HepG2 (cell line): ENCODE data around the gene SRCIN1. TPM values are rescaled to one million over a fixed set of nuclear protein-coding genes. Genes with fewer than 3 reads are reported as not detected.
A peak's percentile ranks its signal among the peaks of the same experiment; 100 is the strongest.

Experiments
- CBFB ChIP-seq: sonication (generic); formaldehyde crosslinking; IDR thresholded peaks from 2 replicates; pipeline ENCODE4 v1.4.0; 2020; ENCODE audit warnings: missing genetic modification reagents
- HOXA3 ChIP-seq: sonication (generic); formaldehyde crosslinking; IDR thresholded peaks from 2 replicates; pipeline ENCODE4 v1.5.0; 2020; ENCODE audit warnings: missing genetic modification reagents
- MXD3 ChIP-seq: IDR thresholded peaks from 2 replicates; pipeline ENCODE4 v1.6.1; 2016; ENCODE audit warnings: mild to moderate bottlenecking, missing biosample characterization, missing genetic modification reagents
- NONO ChIP-seq, 2 experiments: fragments of 450-650 bp in 1 of 2; sonication (generic) in 1 of 2; formaldehyde crosslinking in 1 of 2; IDR thresholded peaks in 1 of 2; conservative IDR thresholded peaks in 1 of 2; 2 replicates each; pipeline versions ENCODE4 v1.6.1 to v1.8.0; 2017 to 2022; ENCODE audit warnings: mild to moderate bottlenecking in 1 of 2, missing genetic modification reagents in 1 of 2, moderate library complexity in 1 of 2
- NR2F2 ChIP-seq: IDR thresholded peaks from 2 replicates; pipeline ENCODE4 v1.6.1; 2012; ENCODE audit warnings: low read depth, inconsistent platforms, borderline replicate concordance
- NR2F6 ChIP-seq, 2 experiments: IDR thresholded peaks; 2 replicates each; pipeline ENCODE4 v1.6.1; 2016; ENCODE audit warnings: antibody characterized with exemption in 1 of 2, mild to moderate bottlenecking in 1 of 2
- PRDM10 ChIP-seq: sonication (generic); formaldehyde crosslinking; IDR thresholded peaks from 2 replicates; pipeline ENCODE4 v1.4.0; 2020; ENCODE audit warnings: low read depth, missing genetic modification reagents
- RBM39 ChIP-seq: fragments of 200-400 bp; formaldehyde crosslinking; IDR thresholded peaks from one replicate; pipeline ENCODE4 v1.6.1; 2018; ENCODE audit warnings: antibody characterized with exemption, mild to moderate bottlenecking, low read depth, low read length; ENCODE audit not compliant: poor library complexity, severe bottlenecking
- RXRA ChIP-seq: sonication (generic); formaldehyde crosslinking; IDR thresholded peaks from 2 replicates; pipeline ENCODE4 v1.5.1; 2020; ENCODE audit warnings: missing genetic modification reagents
- SMAD3 ChIP-seq: sonication (generic); formaldehyde crosslinking; IDR thresholded peaks from 2 replicates; pipeline ENCODE4 v1.4.0; 2020; ENCODE audit warnings: missing genetic modification reagents
- SRF ChIP-seq: IDR thresholded peaks from 2 replicates; pipeline ENCODE4 v1.6.1; 2011; ENCODE audit warnings: mild to moderate bottlenecking, low read depth, low read length, moderate library complexity
- TAF1 ChIP-seq: sonication (generic); formaldehyde crosslinking; IDR thresholded peaks from 2 replicates; pipeline ENCODE4 v1.4.0; 2020; ENCODE audit warnings: missing genetic modification reagents
- YY1 ChIP-seq: IDR thresholded peaks from 2 replicates; pipeline ENCODE4 v1.6.1; 2011; ENCODE audit warnings: low read length, low read depth, moderate library complexity, mild to moderate bottlenecking; ENCODE audit not compliant: insufficient read depth, insufficient replicate concordance
- ZNF652 ChIP-seq: IDR thresholded peaks from 2 replicates; pipeline ENCODE4 v1.6.1; 2016; ENCODE audit warnings: low read depth, borderline replicate concordance
- ZNF740 ChIP-seq: sonication (generic); formaldehyde crosslinking; IDR thresholded peaks from 2 replicates; pipeline ENCODE4 v1.4.0; 2020; ENCODE audit warnings: missing genetic modification reagents
- polyA plus RNA-seq, 8 experiments: library from polyadenylated mRNA; depleted of rRNA in 3 of 8; stranded (reverse) in 7 of 8; unstranded in 1 of 8; fragments of >200 nt; fragmentation: Illumina TruSeq in 4 of 8; extraction: Trizol in 4 of 8; gene quantifications; 2 replicates each; pipeline versions ENCODE4 v1.2.1 to v1.2.3, GENCODE V29; 2011 to 2016; ENCODE audit warnings: low read depth in 4 of 8, missing spikeins in 1 of 8, mixed read lengths in 1 of 8; ENCODE audit not compliant: insufficient read depth in 1 of 8
- total RNA-seq, 5 experiments: library from RNA; depleted of rRNA; stranded (reverse); fragments of >200 nt; fragmentation: Illumina TruSeq; extraction: Trizol; gene quantifications; 2 replicates each; pipeline ENCODE4 v1.2.3, GENCODE V29; 2016; ENCODE audit warnings: low read depth in 1 of 5
- TF ChIP-seq, protein P1 (sequence below): IDR thresholded peaks from 2 replicates; pipeline ENCODE4 v1.6.1; 2016; ENCODE audit warnings: missing genetic modification reagents, missing compliant biosample characterization
- TF ChIP-seq, protein P2 (sequence below): sonication (generic); formaldehyde crosslinking; IDR thresholded peaks from 2 replicates; pipeline ENCODE4 v1.9.0; 2021; ENCODE audit warnings: missing genetic modification reagents, borderline replicate concordance
- TF ChIP-seq, protein P3 (sequence below): sonication (generic); formaldehyde crosslinking; IDR thresholded peaks from 2 replicates; pipeline ENCODE4 v1.4.0; 2020; ENCODE audit warnings: missing genetic modification reagents

Gene SRCIN1
- total and polyA plus RNA-seq, 2 of the 13 experiments (the other 11 are each of a cell fraction or from before 2014, with no cell fraction given), result 1.2 to 9.6 TPM

DNA sequence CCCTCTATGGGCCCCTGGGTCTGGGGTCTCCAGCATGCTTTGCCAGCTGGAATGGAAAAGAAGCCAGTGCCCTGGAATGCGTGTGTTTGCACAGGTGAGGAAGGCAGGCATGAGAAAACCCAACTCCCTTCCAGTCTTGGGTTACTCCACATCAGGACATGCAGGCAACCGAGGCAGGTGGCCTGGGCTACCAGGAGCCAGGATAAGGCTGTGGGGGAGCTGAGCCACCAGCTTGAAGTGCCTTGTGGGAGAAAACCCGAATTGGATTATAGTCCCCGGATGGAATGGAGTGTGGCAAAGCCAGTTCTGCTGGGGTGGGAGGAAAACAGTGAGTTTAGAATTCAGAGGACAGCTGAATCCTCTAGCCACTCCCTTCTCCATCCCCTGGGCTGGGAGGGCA lies 7.2 kb downstream of the SRCIN1 start (continued):
- TF ChIP-seq NR2F2, result peak; percentile 9; the same call in 1 of the 2 replicates
- no peak for TF ChIP-seq ZNF652 (CRISPR knock-in tag)
- TF ChIP-seq, protein P1, sequence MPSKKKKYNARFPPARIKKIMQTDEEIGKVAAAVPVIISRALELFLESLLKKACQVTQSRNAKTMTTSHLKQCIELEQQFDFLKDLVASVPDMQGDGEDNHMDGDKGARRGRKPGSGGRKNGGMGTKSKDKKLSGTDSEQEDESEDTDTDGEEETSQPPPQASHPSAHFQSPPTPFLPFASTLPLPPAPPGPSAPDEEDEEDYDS, result no peak
- no peak for TF ChIP-seq SRF
- peak; percentile 93 for TF ChIP-seq ZNF740 (CRISPR knock-in tag)
- peak; percentile 33; the same call in 1 of the 2 replicates for TF ChIP-seq PRDM10 (CRISPR knock-in tag)
- TF ChIP-seq, protein P2, sequence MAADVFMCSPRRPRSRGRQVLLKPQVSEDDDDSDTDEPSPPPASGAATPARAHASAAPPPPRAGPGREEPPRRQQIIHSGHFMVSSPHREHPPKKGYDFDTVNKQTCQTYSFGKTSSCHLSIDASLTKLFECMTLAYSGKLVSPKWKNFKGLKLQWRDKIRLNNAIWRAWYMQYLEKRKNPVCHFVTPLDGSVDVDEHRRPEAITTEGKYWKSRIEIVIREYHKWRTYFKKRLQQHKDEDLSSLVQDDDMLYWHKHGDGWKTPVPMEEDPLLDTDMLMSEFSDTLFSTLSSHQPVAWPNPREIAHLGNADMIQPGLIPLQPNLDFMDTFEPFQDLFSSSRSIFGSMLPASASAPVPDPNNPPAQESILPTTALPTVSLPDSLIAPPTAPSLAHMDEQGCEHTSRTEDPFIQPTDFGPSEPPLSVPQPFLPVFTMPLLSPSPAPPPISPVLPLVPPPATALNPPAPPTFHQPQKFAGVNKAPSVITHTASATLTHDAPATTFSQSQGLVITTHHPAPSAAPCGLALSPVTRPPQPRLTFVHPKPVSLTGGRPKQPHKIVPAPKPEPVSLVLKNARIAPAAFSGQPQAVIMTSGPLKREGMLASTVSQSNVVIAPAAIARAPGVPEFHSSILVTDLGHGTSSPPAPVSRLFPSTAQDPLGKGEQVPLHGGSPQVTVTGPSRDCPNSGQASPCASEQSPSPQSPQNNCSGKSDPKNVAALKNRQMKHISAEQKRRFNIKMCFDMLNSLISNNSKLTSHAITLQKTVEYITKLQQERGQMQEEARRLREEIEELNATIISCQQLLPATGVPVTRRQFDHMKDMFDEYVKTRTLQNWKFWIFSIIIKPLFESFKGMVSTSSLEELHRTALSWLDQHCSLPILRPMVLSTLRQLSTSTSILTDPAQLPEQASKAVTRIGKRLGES (CRISPR knock-in tag), result no peak
- TF ChIP-seq RBM39, result peak; percentile 37
- peak; percentile 19; the same call in 1 of the 2 replicates for TF ChIP-seq RXRA
- TF ChIP-seq, protein P3, sequence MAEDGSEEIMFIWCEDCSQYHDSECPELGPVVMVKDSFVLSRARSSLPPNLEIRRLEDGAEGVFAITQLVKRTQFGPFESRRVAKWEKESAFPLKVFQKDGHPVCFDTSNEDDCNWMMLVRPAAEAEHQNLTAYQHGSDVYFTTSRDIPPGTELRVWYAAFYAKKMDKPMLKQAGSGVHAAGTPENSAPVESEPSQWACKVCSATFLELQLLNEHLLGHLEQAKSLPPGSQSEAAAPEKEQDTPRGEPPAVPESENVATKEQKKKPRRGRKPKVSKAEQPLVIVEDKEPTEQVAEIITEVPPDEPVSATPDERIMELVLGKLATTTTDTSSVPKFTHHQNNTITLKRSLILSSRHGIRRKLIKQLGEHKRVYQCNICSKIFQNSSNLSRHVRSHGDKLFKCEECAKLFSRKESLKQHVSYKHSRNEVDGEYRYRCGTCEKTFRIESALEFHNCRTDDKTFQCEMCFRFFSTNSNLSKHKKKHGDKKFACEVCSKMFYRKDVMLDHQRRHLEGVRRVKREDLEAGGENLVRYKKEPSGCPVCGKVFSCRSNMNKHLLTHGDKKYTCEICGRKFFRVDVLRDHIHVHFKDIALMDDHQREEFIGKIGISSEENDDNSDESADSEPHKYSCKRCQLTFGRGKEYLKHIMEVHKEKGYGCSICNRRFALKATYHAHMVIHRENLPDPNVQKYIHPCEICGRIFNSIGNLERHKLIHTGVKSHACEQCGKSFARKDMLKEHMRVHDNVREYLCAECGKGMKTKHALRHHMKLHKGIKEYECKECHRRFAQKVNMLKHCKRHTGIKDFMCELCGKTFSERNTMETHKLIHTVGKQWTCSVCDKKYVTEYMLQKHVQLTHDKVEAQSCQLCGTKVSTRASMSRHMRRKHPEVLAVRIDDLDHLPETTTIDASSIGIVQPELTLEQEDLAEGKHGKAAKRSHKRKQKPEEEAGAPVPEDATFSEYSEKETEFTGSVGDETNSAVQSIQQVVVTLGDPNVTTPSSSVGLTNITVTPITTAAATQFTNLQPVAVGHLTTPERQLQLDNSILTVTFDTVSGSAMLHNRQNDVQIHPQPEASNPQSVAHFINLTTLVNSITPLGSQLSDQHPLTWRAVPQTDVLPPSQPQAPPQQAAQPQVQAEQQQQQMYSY (CRISPR knock-in tag), result peak; percentile 99
- no peak for TF ChIP-seq NONO (IDR thresholded peaks at IDR 0.05)
- TF ChIP-seq NONO (CRISPR knock-in tag; conservative IDR thresholded peaks at IDR 0.05), result peak; percentile 71; the same call in 1 of the 2 replicates
- TF ChIP-seq TAF1 (CRISPR knock-in tag), result no peak
- no peak for TF ChIP-seq NR2F6 (IDR thresholded peaks at IDR 0.05)
- 0 out of 2 replicates have a peak, but pooled peaks have one; percentile 6 for TF ChIP-seq NR2F6 (CRISPR knock-in tag; IDR thresholded peaks at IDR 0.05)
- peak; percentile 39; the same call in 1 of the 2 replicates for TF ChIP-seq HOXA3
- TF ChIP-seq SMAD3 (CRISPR knock-in tag), result 0 out of 2 replicates have a peak, but pooled peaks have one; percentile 37
- TF ChIP-seq YY1, result peak; percentile 52
- TF ChIP-seq MXD3 (CRISPR knock-in tag), result no peak
- TF ChIP-seq CBFB (CRISPR knock-in tag), result 0 out of 2 replicates have a peak, but pooled peaks have one; percentile 37
